ENCODE results near the gene NYAP1.
"Not testable (repeated sequence)": the region's sequence is repeated elsewhere in the genome, so short reads cannot be mapped to it uniquely, and the experiment has no call there.

Gene NYAP1

DNA sequence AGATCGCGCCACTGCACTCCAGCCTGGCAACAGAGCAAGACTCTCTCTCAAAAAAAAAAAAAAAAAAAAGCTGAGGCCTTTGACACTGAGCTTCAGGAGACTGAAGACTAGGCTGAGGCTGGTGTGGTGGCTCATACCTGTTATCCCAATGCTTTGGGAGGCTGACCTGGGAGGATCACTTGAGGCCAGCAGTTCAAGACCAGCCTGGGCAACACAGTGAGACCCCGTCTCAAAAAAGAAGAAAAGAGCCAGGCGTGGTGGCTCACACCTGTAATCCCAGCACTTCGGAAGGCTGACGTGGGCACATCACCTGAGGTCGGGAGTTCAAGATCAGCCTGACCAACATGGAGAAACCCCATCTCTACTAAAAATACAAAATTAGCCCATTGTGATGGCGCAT is 36.4 kb upstream of the NYAP1 start:
- H3K4me1 Mint-ChIP-seq (ENCODE audit: low read depth): peaks cover 15% of the 10 kb centered on the region
- not testable (repeated sequence) for H3K36me3 Mint-ChIP-seq; H3K9me3 Mint-ChIP-seq (ENCODE audit: low read depth); H3K4me3 Mint-ChIP-seq; H3K27ac Mint-ChIP-seq; H3K27me3 Mint-ChIP-seq

DNA sequence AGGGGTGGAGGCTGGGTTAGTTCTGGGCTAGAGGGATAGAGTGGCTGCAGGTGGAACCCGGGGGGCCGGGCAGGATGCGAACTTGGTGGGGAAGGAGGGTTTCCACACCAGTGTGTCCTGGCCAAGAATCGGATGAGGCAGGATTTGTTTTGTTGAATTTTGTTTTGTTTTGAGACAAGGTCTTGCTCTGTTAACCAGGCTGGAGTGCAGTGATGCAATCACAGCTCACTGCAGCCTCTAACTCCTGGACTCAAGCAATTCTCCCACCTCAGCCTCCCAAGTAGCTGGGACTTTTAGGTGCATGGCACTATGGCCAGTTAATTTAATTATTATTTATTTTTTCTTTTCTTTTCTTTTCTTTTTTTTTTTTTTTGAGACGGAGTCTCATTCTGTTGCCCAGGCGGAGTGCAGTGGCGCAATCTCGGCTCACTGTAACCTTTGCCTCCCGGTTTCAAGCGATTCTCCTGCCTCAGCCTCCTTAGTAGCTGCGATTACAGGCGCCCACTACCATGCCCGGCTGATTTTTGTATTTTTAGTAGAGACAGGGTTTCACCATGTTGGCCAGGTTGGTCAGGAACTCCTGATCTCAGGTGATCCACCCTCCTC is 34.4 kb upstream of the NYAP1 start:
- Mint-ChIP-seq H3K4me1 (ENCODE audit: low read depth) (peaks cover 14% of the 10 kb centered on the region), H3K4me3 (no peak overlapping the region), H3K27me3 (no peaks in the 10 kb centered on the region), H3K36me3 (no peaks in the 10 kb centered on the region), H3K27ac (peak overlapping the region; percentile 16), H3K9me3 (ENCODE audit: low read depth) (no peaks in the 10 kb centered on the region)

DNA sequence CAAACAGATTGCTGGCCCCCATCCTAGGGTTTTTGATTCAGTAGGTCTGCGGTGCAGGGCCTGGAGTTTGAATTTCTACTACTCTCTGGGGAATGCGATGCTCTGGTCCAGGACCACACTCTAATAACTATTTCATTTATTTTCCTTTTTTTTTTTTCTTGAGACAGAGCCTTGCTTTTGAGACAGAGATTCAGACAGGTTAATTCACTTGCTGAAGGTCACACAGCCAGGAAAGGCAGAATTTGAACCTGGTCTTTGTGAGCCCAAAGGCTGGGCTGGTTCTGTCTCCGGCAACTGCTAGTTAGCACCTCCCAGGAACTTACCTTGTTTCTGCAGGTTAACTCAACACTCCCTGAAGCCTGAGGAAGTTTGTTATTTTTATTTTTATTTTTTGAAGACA is 31.2 kb upstream of the NYAP1 start:
- Mint-ChIP-seq H3K4me3 (no peak overlapping the region), H3K27ac (no peak overlapping the region), H3K9me3 (ENCODE audit: low read depth) (no peaks in the 10 kb centered on the region), H3K36me3 (no peaks in the 10 kb centered on the region), H3K4me1 (ENCODE audit: low read depth) (peaks cover 15% of the 10 kb centered on the region), H3K27me3 (no peaks in the 10 kb centered on the region)

DNA sequence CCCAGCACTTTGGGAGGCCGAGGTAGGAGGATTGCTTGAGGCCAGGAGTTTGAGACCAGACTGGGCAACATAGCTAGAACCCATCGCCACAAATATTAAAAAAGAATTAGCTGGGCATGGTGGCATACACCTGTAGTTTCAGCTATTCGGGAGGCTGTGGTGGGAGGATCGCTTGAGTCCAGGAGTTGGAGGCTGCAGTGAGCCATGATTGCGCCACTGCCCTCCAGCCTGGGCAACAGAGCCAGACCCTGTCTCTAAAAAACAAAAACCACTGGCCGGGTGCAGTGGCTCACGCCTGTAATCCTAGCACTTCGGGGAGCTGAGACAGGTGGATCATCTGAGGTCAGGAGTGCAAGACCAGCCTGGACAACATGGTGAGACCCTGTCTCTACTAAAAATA is 29.9 kb upstream of the NYAP1 start:
- H3K4me1 Mint-ChIP-seq (ENCODE audit: low read depth): peaks cover 15% of the 10 kb centered on the region
- not testable (repeated sequence) for H3K36me3 Mint-ChIP-seq; H3K9me3 Mint-ChIP-seq (ENCODE audit: low read depth); H3K4me3 Mint-ChIP-seq; H3K27ac Mint-ChIP-seq; H3K27me3 Mint-ChIP-seq

DNA sequence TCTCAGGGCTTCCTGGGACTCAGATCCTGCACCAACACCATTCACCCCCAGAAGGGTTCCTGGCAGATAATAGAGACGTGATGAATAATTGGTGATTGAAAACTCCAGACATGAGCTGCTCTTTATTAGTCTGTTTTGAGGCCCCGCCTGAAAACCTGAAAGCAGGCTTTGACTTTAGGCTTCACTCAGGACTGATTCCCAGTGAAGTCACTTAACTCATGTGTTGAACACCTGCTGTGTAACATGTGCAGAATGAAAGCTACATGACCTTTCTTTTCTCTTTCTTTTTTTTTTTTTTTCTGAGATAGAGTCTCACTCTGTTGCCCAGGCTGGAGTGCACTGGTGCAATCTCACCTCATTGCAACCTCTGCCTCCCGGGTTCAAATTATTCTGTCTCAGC is 28.5 kb upstream of the NYAP1 start:
- no peaks in the 10 kb centered on the region for H3K9me3 Mint-ChIP-seq (ENCODE audit: low read depth)
- no peak overlapping the region for H3K4me3 Mint-ChIP-seq
- no peaks in the 10 kb centered on the region for H3K36me3 Mint-ChIP-seq
- H3K27ac Mint-ChIP-seq: no peak overlapping the region
- H3K4me1 Mint-ChIP-seq (ENCODE audit: low read depth): peaks cover 14% of the 10 kb centered on the region
- no peaks in the 10 kb centered on the region for H3K27me3 Mint-ChIP-seq

DNA sequence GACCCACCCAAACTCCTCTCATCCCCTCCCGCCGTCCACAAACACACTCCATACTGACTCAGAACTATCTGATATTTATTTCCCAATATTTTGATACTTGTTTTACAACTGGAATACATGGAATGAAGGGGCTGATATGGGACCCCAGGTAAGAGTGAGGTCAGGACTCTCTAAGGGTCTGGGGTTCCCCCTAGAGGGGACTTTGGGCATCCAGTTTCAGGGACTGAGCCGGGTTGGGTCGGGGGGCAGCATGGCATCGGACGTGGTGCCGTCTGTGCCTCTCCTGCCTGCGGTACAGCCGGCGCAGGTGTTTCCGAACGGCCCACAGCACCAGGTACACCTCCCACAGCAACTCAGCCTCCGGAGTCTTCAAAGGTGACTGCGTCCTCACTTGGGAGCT is 27.2 kb upstream of the NYAP1 start:
- H3K9me3 Mint-ChIP-seq (ENCODE audit: low read depth): no peaks in the 10 kb centered on the region
- H3K27me3 Mint-ChIP-seq: no peaks in the 10 kb centered on the region
- no peak overlapping the region for H3K27ac Mint-ChIP-seq

DNA sequence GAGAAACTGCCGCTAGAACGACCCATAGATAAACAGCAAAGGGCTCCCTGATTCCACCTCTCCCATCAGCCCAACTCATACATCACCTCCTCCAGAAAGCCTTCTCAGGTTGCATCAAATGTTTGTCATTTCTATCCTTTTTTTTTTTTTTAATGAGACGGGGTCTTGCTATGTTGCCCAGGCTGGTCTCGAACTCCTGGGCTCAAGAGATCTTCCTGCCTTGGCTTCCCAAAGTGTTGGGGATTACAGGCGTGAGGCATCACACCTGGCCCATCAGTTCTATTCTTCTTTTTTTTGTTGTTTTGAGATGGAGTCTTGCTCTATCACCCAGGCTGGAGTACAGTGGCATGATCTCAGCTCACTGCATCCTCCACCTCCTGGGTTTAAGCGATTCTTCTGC is 26.7 kb upstream of the NYAP1 start:
- Mint-ChIP-seq H3K9me3 (ENCODE audit: low read depth) (no peaks in the 10 kb centered on the region), H3K4me1 (ENCODE audit: low read depth) (peaks cover 12% of the 10 kb centered on the region), H3K27me3 (no peaks in the 10 kb centered on the region), H3K4me3 (no peak overlapping the region), H3K36me3 (no peaks in the 10 kb centered on the region), H3K27ac (no peak overlapping the region)

More for the DNA sequence above, 27.2 kb upstream of the NYAP1 start:
- peaks cover 12% of the 10 kb centered on the region for H3K4me1 Mint-ChIP-seq (ENCODE audit: low read depth)
- H3K4me3 Mint-ChIP-seq: no peak overlapping the region
- H3K36me3 Mint-ChIP-seq: no peaks in the 10 kb centered on the region

DNA sequence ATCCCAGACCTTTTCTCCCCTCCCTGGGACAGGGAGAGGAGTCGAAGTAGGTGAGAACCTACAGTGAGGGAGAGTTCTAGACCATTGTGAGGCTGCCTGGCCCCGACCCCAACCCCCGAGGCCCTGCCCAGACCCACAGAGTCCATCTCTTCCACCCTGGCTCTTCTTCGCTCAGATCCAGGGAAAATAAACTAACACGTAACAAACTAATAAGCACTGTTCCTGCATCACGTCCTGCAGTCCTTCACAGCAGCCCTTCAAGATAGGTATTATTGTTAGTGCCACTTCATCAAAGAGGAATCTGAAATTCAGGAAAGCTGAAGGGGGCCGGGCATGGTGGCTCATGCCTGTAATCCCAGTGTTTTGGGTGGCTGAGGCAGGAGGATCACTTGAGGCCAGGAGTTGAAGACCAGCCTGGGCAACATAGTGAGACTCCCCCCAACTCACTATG is 19.5 kb upstream of the NYAP1 start, which contains the start of gene SPACDR:
SPACDR (minus strand) TSS at position 51 of the 451 bp plus-strand sequence. CDS start 235 bp downstream, outside the sequence.
- no peaks in the 10 kb centered on the region for H3K27me3 Mint-ChIP-seq
- no peak within 1 kb of the TSS for H3K27ac Mint-ChIP-seq
- no peak within 1 kb of the TSS for H3K4me3 Mint-ChIP-seq
- peaks cover 2% of the 10 kb centered on the region for H3K4me1 Mint-ChIP-seq (ENCODE audit: low read depth)
- no peaks in the 10 kb centered on the region for H3K9me3 Mint-ChIP-seq (ENCODE audit: low read depth)
- no peaks in the 10 kb centered on the region for H3K36me3 Mint-ChIP-seq

DNA sequence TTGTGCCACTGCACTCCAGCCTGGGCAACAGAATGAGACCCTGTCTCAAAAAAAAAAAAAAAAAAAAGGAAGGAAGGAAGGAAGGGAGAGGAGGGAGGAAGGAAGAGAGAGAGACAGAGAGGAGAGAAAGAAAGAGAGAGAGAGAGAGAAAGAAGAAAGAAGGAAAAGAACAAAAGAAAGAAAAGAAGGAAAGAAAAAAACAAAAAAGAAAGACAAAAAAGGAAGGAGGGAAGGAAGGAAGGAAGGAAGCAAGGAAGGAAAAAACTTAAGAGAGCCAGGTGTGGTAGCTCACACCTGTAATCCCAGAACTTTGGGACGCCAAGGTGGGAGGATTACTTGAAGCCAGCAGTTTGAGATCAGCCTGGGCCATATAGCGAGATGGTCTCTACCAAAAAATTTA is 18.9 kb upstream of the NYAP1 start:
- Mint-ChIP-seq H3K36me3 (no peaks in the 10 kb centered on the region), H3K27me3 (no peaks in the 10 kb centered on the region), H3K4me1 (ENCODE audit: low read depth) (peaks cover 4% of the 10 kb centered on the region), H3K27ac (no peak overlapping the region), H3K4me3 (no peak overlapping the region), H3K9me3 (ENCODE audit: low read depth) (no peaks in the 10 kb centered on the region)

DNA sequence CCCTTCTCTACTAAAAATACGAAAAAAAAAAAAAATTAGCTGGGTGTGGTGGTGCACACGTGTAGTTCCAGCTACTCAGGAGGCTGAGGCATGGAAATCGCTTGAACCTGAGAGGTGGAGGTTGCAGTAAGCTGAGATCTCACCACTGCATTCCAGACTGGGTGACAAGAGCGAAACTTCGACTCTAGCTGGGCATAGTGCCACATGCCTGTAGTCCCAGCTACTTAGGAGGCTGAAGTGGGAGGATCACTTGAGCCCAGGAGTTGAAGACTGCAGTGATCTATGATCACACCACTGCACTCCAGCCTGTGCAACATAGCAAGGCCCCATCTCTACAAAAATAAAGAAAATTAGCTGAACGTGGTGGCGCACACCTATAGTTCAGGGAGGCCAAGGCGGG is 18.4 kb upstream of the NYAP1 start:
- H3K4me1 Mint-ChIP-seq (ENCODE audit: low read depth): peaks cover 7% of the 10 kb centered on the region
- H3K27ac Mint-ChIP-seq: peak overlapping the region; percentile 22
- no peaks in the 10 kb centered on the region for H3K36me3 Mint-ChIP-seq
- no peaks in the 10 kb centered on the region for H3K9me3 Mint-ChIP-seq (ENCODE audit: low read depth)
- no peaks in the 10 kb centered on the region for H3K27me3 Mint-ChIP-seq
- no peak overlapping the region for H3K4me3 Mint-ChIP-seq

DNA sequence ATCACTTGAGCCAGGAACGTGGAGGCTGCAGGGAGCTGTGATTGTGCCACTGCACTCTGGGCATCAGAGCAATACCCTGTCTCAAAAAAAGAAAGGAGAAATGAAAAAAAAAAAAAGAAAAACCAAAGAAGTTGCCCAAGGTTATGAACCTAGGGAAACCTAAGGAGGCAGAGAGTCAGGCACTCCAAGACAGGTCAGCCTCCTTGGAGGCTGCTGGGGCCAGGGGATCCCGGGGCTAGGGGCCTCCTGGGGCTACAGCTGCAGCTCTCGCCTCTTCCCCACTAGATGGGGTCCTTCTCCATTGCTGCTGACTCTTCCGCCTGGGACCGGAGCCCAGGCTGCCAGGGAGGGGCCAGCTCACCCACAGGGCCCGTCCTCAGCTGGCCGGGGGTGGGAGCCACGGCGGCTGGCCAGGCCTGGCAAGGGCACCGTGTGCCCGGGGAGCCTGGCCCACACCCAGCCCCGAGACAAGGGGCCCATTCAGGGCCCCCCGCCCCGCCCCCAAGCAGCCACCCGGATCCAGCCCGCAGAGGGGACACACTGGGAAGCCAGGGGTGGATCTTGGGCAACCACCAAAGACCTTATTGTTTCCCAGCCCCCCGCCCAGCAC is 17.9 kb upstream of the NYAP1 start:
- Mint-ChIP-seq H3K36me3 (no peaks in the 10 kb centered on the region), H3K27me3 (no peaks in the 10 kb centered on the region), H3K9me3 (ENCODE audit: low read depth) (no peaks in the 10 kb centered on the region), H3K4me3 (no peak overlapping the region), H3K27ac (peak overlapping the region; percentile 22), H3K4me1 (ENCODE audit: low read depth) (peaks cover 10% of the 10 kb centered on the region)

DNA sequence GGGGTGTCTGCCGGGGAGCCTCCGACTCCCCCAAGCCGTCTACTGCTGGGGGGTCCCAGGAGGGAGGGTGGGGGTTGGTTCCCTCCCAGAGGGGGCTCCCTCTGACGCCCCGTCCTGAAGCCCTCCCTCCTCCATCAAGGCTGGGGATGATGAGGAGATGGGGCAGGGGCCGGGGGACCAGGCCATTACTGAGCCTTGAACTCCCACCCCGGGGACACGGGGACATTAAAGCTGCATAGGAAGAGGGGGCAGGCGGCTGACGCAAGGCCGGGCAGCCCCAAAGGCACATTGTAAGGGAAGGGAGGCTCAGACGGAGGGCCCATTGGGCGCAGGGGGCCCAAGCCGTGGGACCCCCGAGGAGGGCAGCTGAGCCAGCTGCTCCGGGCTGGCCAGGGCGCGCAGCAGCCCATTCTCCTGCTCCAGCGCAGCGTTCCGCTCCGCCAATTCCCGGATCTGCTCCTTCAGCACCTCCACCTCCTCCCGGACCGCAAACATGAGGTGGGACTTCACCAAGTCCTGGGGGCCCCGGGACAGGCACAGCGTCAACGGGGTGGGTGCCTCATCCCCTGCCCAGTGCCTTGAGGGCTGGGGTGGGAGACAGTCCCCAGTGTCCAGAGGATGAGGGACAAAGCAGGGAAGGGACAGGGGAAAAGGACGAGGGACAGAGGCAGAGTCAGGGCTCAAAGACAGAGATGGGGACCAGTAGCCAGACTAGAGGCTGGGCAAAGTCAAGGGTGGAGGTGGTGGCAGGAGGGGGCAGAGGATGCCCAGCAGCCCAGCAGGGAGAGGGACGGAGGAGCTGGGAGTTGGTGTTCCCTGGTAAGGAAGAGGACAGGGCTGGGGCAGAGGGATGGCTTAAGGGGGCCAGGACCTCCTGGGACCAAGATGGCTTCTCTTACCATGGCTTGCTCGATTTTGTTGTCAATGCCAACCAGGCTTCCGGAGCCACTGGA is 16.8 kb upstream of the NYAP1 start:
- no peak overlapping the region for H3K4me3 Mint-ChIP-seq
- no peaks in the 10 kb centered on the region for H3K9me3 Mint-ChIP-seq (ENCODE audit: low read depth)
- H3K27me3 Mint-ChIP-seq: no peaks in the 10 kb centered on the region
- peaks cover 10% of the 10 kb centered on the region for H3K4me1 Mint-ChIP-seq (ENCODE audit: low read depth)
- H3K27ac Mint-ChIP-seq: no peak overlapping the region
- H3K36me3 Mint-ChIP-seq: no peaks in the 10 kb centered on the region

DNA sequence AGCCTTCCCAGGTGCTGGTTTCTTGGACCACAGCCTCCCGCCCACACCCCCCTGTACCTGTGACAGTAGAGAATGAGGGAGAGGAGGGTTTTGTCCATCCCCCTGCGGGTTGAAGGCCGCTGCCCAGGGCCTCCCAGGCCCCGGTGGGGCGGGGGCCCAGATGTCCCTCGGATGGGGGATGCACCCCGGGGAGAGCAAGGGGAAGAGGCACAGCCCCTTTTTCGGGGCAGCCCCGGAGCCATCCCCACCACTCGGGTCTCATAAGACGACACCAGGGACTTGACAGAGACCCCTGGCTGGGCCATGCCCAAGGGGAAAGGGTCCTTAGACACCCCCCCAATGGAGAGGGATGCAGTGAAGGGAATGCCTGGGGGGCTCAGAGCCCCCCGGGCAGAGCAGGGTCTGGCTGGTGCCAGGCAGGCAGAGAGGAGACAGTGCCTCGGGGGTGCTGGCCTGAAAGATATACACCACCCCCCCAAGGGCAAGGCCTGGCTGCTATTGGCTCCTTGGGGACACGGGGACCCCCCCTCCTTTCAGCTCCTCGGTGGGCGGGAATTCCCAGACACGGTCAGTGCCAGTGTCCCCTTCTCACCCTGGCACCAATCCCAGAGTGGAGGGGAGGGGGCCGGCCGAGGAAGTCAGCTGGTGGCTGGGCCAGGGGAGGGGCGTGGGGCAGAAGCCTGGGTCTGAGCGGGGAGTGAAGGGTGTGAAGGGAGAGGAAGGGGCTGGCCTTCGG is 15.9 kb upstream of the NYAP1 start:
- no peaks in the 10 kb centered on the region for H3K9me3 Mint-ChIP-seq (ENCODE audit: low read depth)
- peaks cover 11% of the 10 kb centered on the region for H3K4me1 Mint-ChIP-seq (ENCODE audit: low read depth)
- no peaks in the 10 kb centered on the region for H3K36me3 Mint-ChIP-seq
- H3K27ac Mint-ChIP-seq: no peak overlapping the region
- no peak overlapping the region for H3K4me3 Mint-ChIP-seq
- no peaks in the 10 kb centered on the region for H3K27me3 Mint-ChIP-seq

DNA sequence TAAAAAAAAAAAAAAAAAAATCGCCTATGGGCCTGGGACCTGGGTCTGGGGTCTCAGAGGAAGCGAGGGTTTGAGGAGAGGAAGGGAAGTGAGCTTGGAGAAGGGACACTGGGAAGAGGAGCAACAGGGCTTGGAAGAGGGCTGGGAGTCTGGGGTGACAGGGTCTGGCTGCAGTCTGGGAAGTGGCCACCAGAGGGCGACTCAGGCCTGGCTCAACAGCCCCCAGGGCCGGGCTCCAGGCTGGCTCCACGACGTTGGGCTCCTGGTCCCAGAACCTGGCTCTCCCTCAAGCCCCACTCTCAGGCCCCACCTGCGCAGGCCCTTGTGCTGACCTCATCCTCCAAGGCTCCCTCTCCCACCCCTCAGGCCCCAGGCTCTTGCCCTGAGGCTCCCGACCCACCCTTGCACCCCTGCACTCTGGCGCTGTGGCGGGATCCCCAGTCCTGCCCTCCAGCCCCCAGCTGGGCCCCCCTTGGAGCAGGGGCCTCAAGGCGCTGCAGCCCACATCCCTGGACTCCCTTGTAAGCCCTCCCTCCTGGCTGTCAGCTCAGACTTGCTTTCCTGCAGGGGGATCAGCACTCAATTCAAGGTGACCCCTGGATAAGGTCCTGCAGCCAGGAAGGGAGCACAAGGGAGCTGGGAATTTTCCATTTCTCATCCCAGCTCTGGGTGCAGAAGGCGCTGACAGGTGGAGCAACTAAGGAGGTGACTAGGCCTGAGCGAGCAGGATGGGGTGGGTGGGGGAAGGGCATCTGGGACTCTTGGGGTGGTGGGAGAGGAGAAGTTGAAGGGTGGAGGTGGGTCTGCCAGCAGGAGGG is 14.3 kb upstream of the NYAP1 start:
- H3K4me1 Mint-ChIP-seq (ENCODE audit: low read depth): peaks cover 24% of the 10 kb centered on the region

More for the DNA sequence above, 14.3 kb upstream of the NYAP1 start:
- Mint-ChIP-seq H3K36me3 (peaks cover 2% of the 10 kb centered on the region), H3K27ac (peak overlapping the region; percentile 22), H3K4me3 (no peak overlapping the region), H3K9me3 (ENCODE audit: low read depth) (no peaks in the 10 kb centered on the region), H3K27me3 (no peaks in the 10 kb centered on the region)
